ENCODE measurements around the gene LGALS13. TPM values are rescaled to one million over a fixed set of nuclear protein-coding genes. Genes with fewer than 3 reads are reported as not detected.

LGALS13 gene
- total RNA-seq, 1 donor from 2014 or later: not detected

Other genes starting within 250 kb of the LGALS13 start
- gene PAF1, start 211.4 kb upstream of the LGALS13 start, total RNA-seq: 41.4 to 47.8 TPM (median 42.9 TPM) in 3 replicates
- gene MED29, start 211.1 kb upstream of the LGALS13 start, total RNA-seq: 35.6 to 39.2 TPM (median 36.1 TPM) in 3 replicates
- 111 to 113 TPM (median 111 TPM) in 3 replicates for gene ZFP36, start 195.7 kb upstream of the LGALS13 start, total RNA-seq
- 160 to 172 TPM (median 164 TPM) in 3 replicates for gene PLEKHG2, start 189.9 kb upstream of the LGALS13 start, total RNA-seq
- 1,616 to 1,722 TPM (median 1,707 TPM) in 3 replicates for gene RPS16, start 166.6 kb upstream of the LGALS13 start, total RNA-seq
- 127 to 136 TPM (median 129 TPM) in 3 replicates for gene SUPT5H, start 156.9 kb upstream of the LGALS13 start, total RNA-seq
- 69.3 to 78.9 TPM (median 70.7 TPM) in 3 replicates for gene TIMM50, start 121.7 kb upstream of the LGALS13 start, total RNA-seq
- gene DLL3, start 103.6 kb upstream of the LGALS13 start, total RNA-seq: 0.40 to 0.53 TPM (median 0.50 TPM) in 3 replicates
- gene SELENOV, start 87.4 kb upstream of the LGALS13 start, total RNA-seq: 0.60 to 0.81 TPM (median 0.78 TPM) in 3 replicates
- 2.6 to 4.0 TPM (median 2.8 TPM) in 3 replicates for gene EID2B, start 69.7 kb upstream of the LGALS13 start, total RNA-seq
- gene EID2, start 62.4 kb upstream of the LGALS13 start, total RNA-seq: 18.8 to 22.6 TPM (median 19.7 TPM) in 3 replicates
- not detected in 3 replicates for gene LGALS16, start 53.4 kb downstream of the LGALS13 start, total RNA-seq
- gene LGALS14, start 102.0 kb downstream of the LGALS13 start, total RNA-seq: 0.71 to 0.92 TPM (median 0.72 TPM) in 3 replicates
- not detected in 3 replicates for gene CLC, start 135.5 kb downstream of the LGALS13 start, total RNA-seq
- not detected in 3 replicates for gene LEUTX, start 176.3 kb downstream of the LGALS13 start, total RNA-seq
- 54.0 to 60.2 TPM (median 54.7 TPM) in 3 replicates for gene DYRK1B, start 231.6 kb downstream of the LGALS13 start, total RNA-seq
- 273 to 278 TPM (median 274 TPM) in 3 replicates for gene FBL, start 243.9 kb downstream of the LGALS13 start, total RNA-seq